Measurements from ENCODE around the gene TMPRSS9. TPM values are rescaled to one million over a fixed set of nuclear protein-coding genes. Genes with fewer than 3 reads are reported as not detected.

Gene TMPRSS9
- polyA plus RNA-seq, 1 donor (not counting 4 experiments of a cell fraction or from before 2014, with no cell fraction given): not detected

DNA sequence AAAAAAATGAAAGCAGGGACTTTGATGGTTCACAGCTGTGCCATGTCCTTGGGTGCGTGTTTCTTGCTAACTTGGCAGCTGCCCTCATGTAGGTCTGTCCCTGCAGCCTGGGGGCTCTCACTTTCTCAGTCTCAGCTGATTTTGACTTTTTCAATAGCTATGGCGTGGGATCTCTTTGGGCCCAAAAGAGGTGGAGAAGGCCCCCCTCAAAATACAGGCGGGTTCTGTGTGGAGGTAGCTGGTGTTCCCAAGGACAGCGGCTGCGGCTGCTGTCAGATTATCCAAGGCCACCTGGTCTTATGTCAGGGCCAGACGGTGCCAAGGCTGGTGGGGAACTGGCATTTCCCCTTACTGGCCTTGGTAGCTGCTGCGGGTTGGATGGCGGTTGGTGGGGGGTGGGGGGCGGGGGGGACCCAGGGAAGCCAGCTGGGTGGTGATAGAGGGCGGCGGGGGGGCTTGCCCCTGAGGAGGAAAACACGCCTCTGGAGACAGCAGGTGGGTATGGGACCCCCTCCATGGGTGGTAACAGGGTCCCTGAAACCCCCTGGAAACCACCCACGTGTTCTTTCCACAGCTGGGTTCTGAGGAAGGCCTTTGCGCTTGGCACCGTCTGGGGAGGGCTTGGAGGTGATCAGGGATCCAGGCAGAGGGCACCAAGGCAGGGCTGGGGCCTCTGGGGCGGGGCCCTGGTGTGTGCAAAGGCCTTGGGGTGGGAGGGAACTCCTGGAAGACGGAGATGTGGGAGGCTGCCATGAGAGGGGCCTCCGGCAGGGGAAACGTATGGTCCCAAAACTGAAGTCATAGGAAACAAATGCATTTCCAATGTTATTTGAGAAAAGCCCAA lies 63.2 kb downstream of the TMPRSS9 start:
- no peak overlapping the region for H3K4me3 ChIP-seq (ENCODE audit: control insufficient read depth in 2 of 3, extremely low read depth in 1 of 3, insufficient read depth in 2 of 3, low read depth in 1 of 3, low read length in 3 of 3)
- no peak overlapping the region for H3K4me2 ChIP-seq (ENCODE audit: control insufficient read depth, extremely low read depth, insufficient read depth, low read depth, low read length)
- FAIRE-seq (no peak), DNase-seq (ENCODE audit: low read depth, low spot score) (no peak)
- H3K79me2 ChIP-seq (ENCODE audit: control insufficient read depth, insufficient read depth, low read length): peaks cover 39% of the 10 kb centered on the region
- dilution Hi-C loops (cut with MboI; ENCODE audit: extremely low pct_ligation_motif_present, low sequenced_read_pairs): no loop called here
- no peak overlapping the region for H3K9ac ChIP-seq (ENCODE audit: control insufficient read depth, extremely low read depth, insufficient read depth, low read length)
- H3K4me1 ChIP-seq (ENCODE audit: control insufficient read depth, extremely low read depth, insufficient read depth, low read length): peaks cover 17% of the 10 kb centered on the region
- H3K9me3 ChIP-seq (ENCODE audit: control insufficient read depth, low read depth, low read length): no peaks in the 10 kb centered on the region
- H3K36me3 ChIP-seq (ENCODE audit: control insufficient read depth in 2 of 2, extremely low read depth in 1 of 2, insufficient read depth in 2 of 2, low read length in 2 of 2): peaks cover 10 to 25% of the 10 kb centered on the region in 2 experiments
- no peak overlapping the region for H3K27ac ChIP-seq (ENCODE audit: control insufficient read depth, insufficient read depth, low read length)
- TF ChIP-seq, protein P1, sequence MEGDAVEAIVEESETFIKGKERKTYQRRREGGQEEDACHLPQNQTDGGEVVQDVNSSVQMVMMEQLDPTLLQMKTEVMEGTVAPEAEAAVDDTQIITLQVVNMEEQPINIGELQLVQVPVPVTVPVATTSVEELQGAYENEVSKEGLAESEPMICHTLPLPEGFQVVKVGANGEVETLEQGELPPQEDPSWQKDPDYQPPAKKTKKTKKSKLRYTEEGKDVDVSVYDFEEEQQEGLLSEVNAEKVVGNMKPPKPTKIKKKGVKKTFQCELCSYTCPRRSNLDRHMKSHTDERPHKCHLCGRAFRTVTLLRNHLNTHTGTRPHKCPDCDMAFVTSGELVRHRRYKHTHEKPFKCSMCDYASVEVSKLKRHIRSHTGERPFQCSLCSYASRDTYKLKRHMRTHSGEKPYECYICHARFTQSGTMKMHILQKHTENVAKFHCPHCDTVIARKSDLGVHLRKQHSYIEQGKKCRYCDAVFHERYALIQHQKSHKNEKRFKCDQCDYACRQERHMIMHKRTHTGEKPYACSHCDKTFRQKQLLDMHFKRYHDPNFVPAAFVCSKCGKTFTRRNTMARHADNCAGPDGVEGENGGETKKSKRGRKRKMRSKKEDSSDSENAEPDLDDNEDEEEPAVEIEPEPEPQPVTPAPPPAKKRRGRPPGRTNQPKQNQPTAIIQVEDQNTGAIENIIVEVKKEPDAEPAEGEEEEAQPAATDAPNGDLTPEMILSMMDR (optimal IDR thresholded peaks at IDR 0.05 in 1 of 3, IDR thresholded peaks at IDR 0.05 in 1 of 3, conservative IDR thresholded peaks at IDR 0.05 in 1 of 3; ENCODE audit: extremely low read depth in 1 of 3, insufficient read depth in 2 of 3, low read length in 3 of 3): no peak
- no peak for TF ChIP-seq EZH2 (IDR thresholded peaks at IDR 0.05; ENCODE audit: low read length)
- no peaks in the 10 kb centered on the region for H3K27me3 ChIP-seq (ENCODE audit: control insufficient read depth, extremely low read depth, insufficient read depth, low read length)
- H3K9me1 ChIP-seq (ENCODE audit: control insufficient read depth, extremely low read depth, insufficient read depth, low read length): peaks cover 2% of the 10 kb centered on the region
- H2AFZ ChIP-seq (ENCODE audit: control insufficient read depth, low read length): no peak overlapping the region
- H4K20me1 ChIP-seq (ENCODE audit: control insufficient read depth, extremely low read depth, insufficient read depth, low read length): peaks cover 15% of the 10 kb centered on the region

DNA sequence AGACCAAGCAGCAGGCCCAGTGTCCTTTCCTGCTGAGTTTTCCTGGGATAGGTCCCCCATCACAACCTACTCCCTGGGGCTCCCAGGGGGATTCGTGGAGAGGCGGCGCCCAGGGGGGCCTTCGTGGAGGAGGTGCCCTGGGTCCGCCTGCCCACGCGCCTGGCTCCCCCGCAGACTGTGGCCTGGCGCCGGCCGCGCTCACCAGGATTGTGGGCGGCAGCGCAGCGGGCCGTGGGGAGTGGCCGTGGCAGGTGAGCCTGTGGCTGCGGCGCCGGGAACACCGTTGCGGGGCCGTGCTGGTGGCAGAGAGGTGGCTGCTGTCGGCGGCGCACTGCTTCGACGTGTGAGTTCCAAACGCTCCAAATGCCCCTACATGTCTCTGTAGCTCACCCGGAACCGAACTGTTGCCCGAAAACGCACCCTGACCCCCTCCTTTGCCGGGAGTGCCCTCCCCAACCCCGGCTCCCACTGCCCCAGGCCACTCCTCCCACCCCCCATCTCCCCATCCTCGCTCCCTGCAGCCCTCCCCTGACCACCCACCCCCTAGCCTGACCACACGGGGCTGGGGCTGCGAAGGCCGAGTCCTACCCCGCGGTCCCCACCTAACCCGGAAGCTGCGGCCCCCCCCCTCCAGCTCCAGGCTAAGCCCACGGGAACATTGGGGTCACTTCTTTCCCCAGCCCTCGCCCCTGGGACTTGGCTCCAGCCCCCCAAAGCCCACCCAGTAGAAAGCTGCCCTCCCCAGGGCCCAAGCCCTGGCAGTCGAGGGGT lies 64.0 kb downstream of the TMPRSS9 start:
- Histone ChIP-seq H3K79me2 (ENCODE audit: control insufficient read depth, insufficient read depth, low read length) (peaks cover 39% of the 10 kb centered on the region), H3K9ac (ENCODE audit: control insufficient read depth, extremely low read depth, insufficient read depth, low read length) (no peak overlapping the region), H3K9me3 (ENCODE audit: control insufficient read depth, low read depth, low read length) (no peaks in the 10 kb centered on the region), H3K27ac (ENCODE audit: control insufficient read depth, insufficient read depth, low read length) (no peak overlapping the region), H2AFZ (ENCODE audit: control insufficient read depth, low read length) (no peak overlapping the region), H3K4me1 (ENCODE audit: control insufficient read depth, extremely low read depth, insufficient read depth, low read length) (peaks cover 24% of the 10 kb centered on the region), H3K36me3 (ENCODE audit: control insufficient read depth in 2 of 2, extremely low read depth in 1 of 2, insufficient read depth in 2 of 2, low read length in 2 of 2) (peaks cover 10 to 25% of the 10 kb centered on the region in 2 experiments), H3K4me2 (ENCODE audit: control insufficient read depth, extremely low read depth, insufficient read depth, low read depth, low read length) (no peak overlapping the region), H3K27me3 (ENCODE audit: control insufficient read depth, extremely low read depth, insufficient read depth, low read length) (no peaks in the 10 kb centered on the region), H3K9me1 (ENCODE audit: control insufficient read depth, extremely low read depth, insufficient read depth, low read length) (peaks cover 2% of the 10 kb centered on the region), H4K20me1 (ENCODE audit: control insufficient read depth, extremely low read depth, insufficient read depth, low read length) (peaks cover 15% of the 10 kb centered on the region), H3K4me3 (ENCODE audit: control insufficient read depth in 2 of 3, extremely low read depth in 1 of 3, insufficient read depth in 2 of 3, low read depth in 1 of 3, low read length in 3 of 3) (no peak overlapping the region)
- FAIRE-seq (no peak), DNase-seq (ENCODE audit: low read depth, low spot score) (no peak)
- dilution Hi-C loops (cut with MboI; ENCODE audit: extremely low pct_ligation_motif_present, low sequenced_read_pairs): no loop called here
- TF ChIP-seq, protein P1 (optimal IDR thresholded peaks at IDR 0.05 in 1 of 3, IDR thresholded peaks at IDR 0.05 in 1 of 3, conservative IDR thresholded peaks at IDR 0.05 in 1 of 3; ENCODE audit: extremely low read depth in 1 of 3, insufficient read depth in 2 of 3, low read length in 3 of 3): no peak
- no peak for TF ChIP-seq EZH2 (IDR thresholded peaks at IDR 0.05; ENCODE audit: low read length)
